Measurements from ENCODE around the gene PVALEF.

PVALEF gene

GRCh38 chr17:81163703-81164370 lies 1.5 kb upstream of the PVALEF start:
- no peak for DNase-seq

GRCh38 chr17:81164371-81165245 lies 699 bp upstream of the PVALEF start:
- no peak for DNase-seq

- DNase-seq: no peak
These were observed 756 bp downstream of the PVALEF start, which contains the start of gene AATK for GRCh38 chr17:81166033-81166492. AATK (minus strand) TSS chr17:81166221; CDS start chr17:81165992, 229 bp downstream.

GRCh38 chr17:81167194-81167524 lies 1.9 kb downstream of the PVALEF start:
- no peak for DNase-seq

GRCh38 chr17:81167638-81168037 lies 2.3 kb downstream of the PVALEF start:
- DNase-seq: no peak

GRCh38 chr17:81169870-81170309 lies 4.6 kb downstream of the PVALEF start:
- no peak for DNase-seq

- DNase-seq: no peak
These were observed 5.6 kb downstream of the PVALEF start for GRCh38 chr17:81170727-81171494.

GRCh38 chr17:81171941-81172340 lies 6.6 kb downstream of the PVALEF start:
- no peak for DNase-seq

GRCh38 chr17:81173052-81173761 lies 7.9 kb downstream of the PVALEF start:
- no peak for DNase-seq

GRCh38 chr17:81173762-81174155 lies 8.5 kb downstream of the PVALEF start:
- DNase-seq: no peak

GRCh38 chr17:81176666-81177065 lies 11.4 kb downstream of the PVALEF start:
- DNase-seq: no peak

- DNase-seq: no peak
These were observed 13.1 kb downstream of the PVALEF start for GRCh38 chr17:81178136-81179091.

- DNase-seq: no peak
These were observed 13.9 kb downstream of the PVALEF start for GRCh38 chr17:81179220-81179619.

GRCh38 chr17:81179861-81180260 lies 14.6 kb downstream of the PVALEF start:
- no peak for DNase-seq

- DNase-seq: no peak
These were observed 15.8 kb downstream of the PVALEF start for GRCh38 chr17:81180836-81181810.

- no peak for DNase-seq
These were observed 16.5 kb downstream of the PVALEF start for GRCh38 chr17:81181811-81182185.

GRCh38 chr17:81182596-81182995 lies 17.3 kb downstream of the PVALEF start:
- no peak for DNase-seq

- no peak for DNase-seq
These were observed 18.0 kb downstream of the PVALEF start for GRCh38 chr17:81183316-81183715.

- DNase-seq: no peak
These were observed 18.5 kb downstream of the PVALEF start for GRCh38 chr17:81183807-81184206.

GRCh38 chr17:81184555-81184954 lies 19.2 kb downstream of the PVALEF start:
- no peak for DNase-seq

All from kidney glomerular epithelial cell (primary cell).